Activated naive CD4-positive, alpha-beta T cell treated with anti-CD3 and anti-CD28 coated beads, Interleukin-2, amount 50 U/mL, for 72 hours (primary cell): ENCODE results near the gene RNF144B. TPM values are rescaled to one million over a fixed set of nuclear protein-coding genes. Genes with fewer than 3 reads are reported as not detected.

Experiments
- ATAC-seq, 2 donors: fragments of 150-1000 bp; cut with Tn5 transposase; 2 replicates each; pipeline ENCODE4 v1.10.0; 2021; ENCODE audit warnings: mild to moderate bottlenecking in 2 of 2, moderate library complexity in 2 of 2
- DNase-seq, 2 donors: peaks; one replicate each; pipeline ENCODE4 v3.0.0; 2021 to 2022; ENCODE audit warnings: low spot score in 2 of 2
- H3K27ac Mint-ChIP-seq, 2 donors: one replicate each; pipeline ENCODE4 v1.8.0; 2022; ENCODE audit warnings: mild to moderate bottlenecking in 2 of 2, mixed read lengths in 2 of 2
- H3K36me3 Mint-ChIP-seq, 2 donors: one replicate each; pipeline ENCODE4 v1.8.0; 2022; ENCODE audit warnings: mixed read lengths in 2 of 2
- H3K9me3 Mint-ChIP-seq, 2 donors: one replicate each; pipeline ENCODE4 v1.8.0; 2022; ENCODE audit warnings: mixed read lengths in 2 of 2
- total RNA-seq, 2 donors: library from RNA; stranded (reverse); gene quantifications; one replicate each; pipeline ENCODE4 v1.2.3, GENCODE V29; 2022

Gene RNF144B
- total RNA-seq, 2 donors from 2014 or later, result 0.91 to 0.95 TPM

- ATAC-seq (no peak), DNase-seq (no peak)
- Mint-ChIP-seq H3K36me3 (peaks cover 0 to 13% of the 10 kb centered on the region in 2 donors), H3K9me3 (peaks cover 4 to 5% of the 10 kb centered on the region in 2 donors), H3K27ac (no peak overlapping the region)
Measured at GRCh38 chr6:18415671-18416340, 28.7 kb downstream of the RNF144B start.

GRCh38 chr6:18416341-18416679 is 29.2 kb downstream of the RNF144B start:
- Mint-ChIP-seq H3K9me3 (peaks cover 4 to 5% of the 10 kb centered on the region in 2 donors), H3K36me3 (peaks cover 0 to 13% of the 10 kb centered on the region in 2 donors), H3K27ac (no peak overlapping the region)
- DNase-seq, result no peak
- no peak for ATAC-seq

GRCh38 chr6:18420328-18420727 is 33.2 kb downstream of the RNF144B start:
- Mint-ChIP-seq H3K9me3 (peaks cover 4% of the 10 kb centered on the region in 2 donors), H3K36me3 (peaks cover 0 to 13% of the 10 kb centered on the region in 2 donors), H3K27ac (no peak overlapping the region)
- ATAC-seq, result no peak
- DNase-seq, result no peak

GRCh38 chr6:18422136-18422535 is 35.0 kb downstream of the RNF144B start:
- ATAC-seq, result no peak
- Mint-ChIP-seq H3K9me3 (no peaks in the 10 kb centered on the region), H3K27ac (no peak overlapping the region), H3K36me3 (no peaks in the 10 kb centered on the region)
- DNase-seq, result no peak

- ATAC-seq (no peak), DNase-seq (no peak)
- no peaks in the 10 kb centered on the region for H3K9me3 Mint-ChIP-seq
- H3K36me3 Mint-ChIP-seq, result peaks cover 0 to 5% of the 10 kb centered on the region in 2 donors
- no peak overlapping the region for H3K27ac Mint-ChIP-seq
Measured at GRCh38 chr6:18423426-18423825, 36.3 kb downstream of the RNF144B start.

- no peaks in the 10 kb centered on the region for H3K9me3 Mint-ChIP-seq
- DNase-seq (no peak), ATAC-seq (no peak)
- peaks cover 0 to 5% of the 10 kb centered on the region in 2 donors for H3K36me3 Mint-ChIP-seq
- H3K27ac Mint-ChIP-seq, result no peak overlapping the region
Measured at GRCh38 chr6:18424201-18424600, 37.1 kb downstream of the RNF144B start.

- Mint-ChIP-seq H3K9me3 (no peaks in the 10 kb centered on the region), H3K27ac (no peak overlapping the region)
- ATAC-seq, result no peak
Measured at GRCh38 chr6:18425218-18425617, 38.1 kb downstream of the RNF144B start.

GRCh38 chr6:18427296-18427695 is 40.1 kb downstream of the RNF144B start:
- H3K36me3 Mint-ChIP-seq, result peaks cover 0 to 5% of the 10 kb centered on the region in 2 donors
- peak overlapping the region in 1 of 2 donors; percentile 32 for H3K27ac Mint-ChIP-seq
- ATAC-seq (no peak), DNase-seq (no peak)
- no peaks in the 10 kb centered on the region for H3K9me3 Mint-ChIP-seq

More at GRCh38 chr6:18425218-18425617, 38.1 kb downstream of the RNF144B start:
- no peak for DNase-seq
- peaks cover 0 to 5% of the 10 kb centered on the region in 2 donors for H3K36me3 Mint-ChIP-seq

- no peak overlapping the region for H3K27ac Mint-ChIP-seq
- no peaks in the 10 kb centered on the region for H3K9me3 Mint-ChIP-seq
- peaks cover 0 to 5% of the 10 kb centered on the region in 2 donors for H3K36me3 Mint-ChIP-seq
- no peak for ATAC-seq
- no peak for DNase-seq
Measured at GRCh38 chr6:18429655-18430297, 42.6 kb downstream of the RNF144B start.

- Mint-ChIP-seq H3K9me3 (no peaks in the 10 kb centered on the region), H3K36me3 (peaks cover 0 to 5% of the 10 kb centered on the region in 2 donors), H3K27ac (no peak overlapping the region)
- DNase-seq (no peak), ATAC-seq (no peak)
Measured at GRCh38 chr6:18431581-18431980, 44.4 kb downstream of the RNF144B start.

- peaks cover 0 to 5% of the 10 kb centered on the region in 2 donors for H3K36me3 Mint-ChIP-seq
- no peak for ATAC-seq
- DNase-seq, result no peak
- H3K27ac Mint-ChIP-seq, result no peak overlapping the region
- H3K9me3 Mint-ChIP-seq, result no peaks in the 10 kb centered on the region
Measured at GRCh38 chr6:18432180-18432579, 45.0 kb downstream of the RNF144B start.

GRCh38 chr6:18432619-18433018 is 45.5 kb downstream of the RNF144B start:
- peak overlapping the region in 1 of 2 donors; percentile 15 for H3K27ac Mint-ChIP-seq
- H3K36me3 Mint-ChIP-seq, result peaks cover 0 to 5% of the 10 kb centered on the region in 2 donors
- DNase-seq (no peak), ATAC-seq (no peak)
- H3K9me3 Mint-ChIP-seq, result no peaks in the 10 kb centered on the region

- H3K27ac Mint-ChIP-seq, result no peak overlapping the region
- H3K9me3 Mint-ChIP-seq, result no peaks in the 10 kb centered on the region
- H3K36me3 Mint-ChIP-seq, result peaks cover 0 to 1% of the 10 kb centered on the region in 2 donors
- ATAC-seq, result no peak
- no peak for DNase-seq
Measured at GRCh38 chr6:18433059-18433458, 45.9 kb downstream of the RNF144B start.

- ATAC-seq, result no peak
- no peak overlapping the region for H3K27ac Mint-ChIP-seq
- DNase-seq, result no peak
- no peaks in the 10 kb centered on the region for H3K9me3 Mint-ChIP-seq
- no peaks in the 10 kb centered on the region for H3K36me3 Mint-ChIP-seq
Measured at GRCh38 chr6:18436341-18436740, 49.2 kb downstream of the RNF144B start.

- Mint-ChIP-seq H3K27ac (no peak overlapping the region), H3K36me3 (no peaks in the 10 kb centered on the region), H3K9me3 (no peaks in the 10 kb centered on the region)
- ATAC-seq (peak; percentile 50 to 94), DNase-seq (no peak)
Measured at GRCh38 chr6:18439581-18439980, 52.4 kb downstream of the RNF144B start.

- no peak for ATAC-seq
- no peak for DNase-seq
- Mint-ChIP-seq H3K27ac (no peak overlapping the region), H3K36me3 (no peaks in the 10 kb centered on the region), H3K9me3 (no peaks in the 10 kb centered on the region)
Measured at GRCh38 chr6:18441251-18441979, 54.3 kb downstream of the RNF144B start.

GRCh38 chr6:18444111-18444510 is 57.0 kb downstream of the RNF144B start:
- H3K27ac Mint-ChIP-seq, result no peak overlapping the region
- DNase-seq, result no peak
- no peaks in the 10 kb centered on the region for H3K9me3 Mint-ChIP-seq

More at GRCh38 chr6:18444111-18444510, 57.0 kb downstream of the RNF144B start:
- no peak for ATAC-seq
- no peaks in the 10 kb centered on the region for H3K36me3 Mint-ChIP-seq
